IMR-90 (cell line): ENCODE measurements around the gene FBXO41. TPM values are rescaled to one million over a fixed set of nuclear protein-coding genes. Genes with fewer than 3 reads are reported as not detected.

Experiments used
- ATAC-seq: fragments of 200-7000 bp; cut with Tn5 transposase; 2 replicates; pipeline ENCODE4 v1.9.1; 2020; ENCODE audit warnings: low read depth, mild to moderate bottlenecking, moderate library complexity
- BruUV-seq: library from RNA; stranded (reverse); fragments of 400-500 nt; replicated peaks from 2 replicates; lab custom pipeline; 2021; lab: Mats Ljungman, UMichigan
- CTCF ChIA-PET: fragments of 300-600 bp; formaldehyde crosslinking; extraction: SDS; loops from one replicate; lab custom pipeline; 2021; ENCODE audit warnings: antibody characterized with exemption; lab: Yijun Ruan, JAX
- POLR2A ChIA-PET: fragments of 300-600 bp; sonication (Branson Sonifier 250); formaldehyde crosslinking; loops from one replicate; lab custom pipeline; 2022; ENCODE audit warnings: antibody characterized with exemption; ENCODE audit not compliant: unreplicated experiment; lab: Charles Lee
- DNase-seq: peaks from one replicate; pipeline ENCODE4 v3.0.0; 2013
- H2AFZ ChIP-seq: replicated peaks from 2 replicates; pipeline ENCODE3; 2013; ENCODE audit warnings: low read length, mild to moderate bottlenecking; ENCODE audit not compliant: poor library complexity
- H2AK5ac ChIP-seq: 2 replicates; pipeline ENCODE4 v1.6.1; 2013; ENCODE audit warnings: low read depth, low read length, inconsistent platforms
- H2AK9ac ChIP-seq: replicated peaks from 2 replicates; pipeline ENCODE3; 2013; ENCODE audit warnings: mild to moderate bottlenecking, low read depth, low read length, moderate library complexity; ENCODE audit not compliant: poor library complexity
- H2BK120ac ChIP-seq: 2 replicates; pipeline ENCODE4 v1.6.1; 2013; ENCODE audit warnings: low read depth, low read length, inconsistent platforms
- H2BK15ac ChIP-seq: 3 replicates; pipeline ENCODE4 v1.6.1; 2013; ENCODE audit warnings: low read depth, low read length, inconsistent platforms
- H2BK20ac ChIP-seq: 2 replicates; pipeline ENCODE4 v1.6.1; 2013; ENCODE audit warnings: low read depth, mild to moderate bottlenecking, inconsistent platforms, low read length, moderate library complexity
- H2BK5ac ChIP-seq: 2 replicates; pipeline ENCODE4 v1.6.1; 2013; ENCODE audit warnings: mild to moderate bottlenecking, low read depth, low read length, inconsistent platforms; ENCODE audit not compliant: poor library complexity, severe bottlenecking
- H3K14ac ChIP-seq: replicated peaks from 2 replicates; pipeline ENCODE4 v1.6.1; 2013; ENCODE audit warnings: low read depth, low read length, inconsistent platforms
- H3K18ac ChIP-seq: 2 replicates; pipeline ENCODE4 v1.6.1; 2013; ENCODE audit warnings: low read depth, low read length, control low read depth
- H3K23ac ChIP-seq: 2 replicates; pipeline ENCODE4 v1.6.1; 2013; ENCODE audit warnings: low read depth, low read length, inconsistent platforms
- H3K27ac ChIP-seq: 2 replicates; pipeline ENCODE4 v1.5.1; 2013; ENCODE audit warnings: mild to moderate bottlenecking, control low read depth, low read length; ENCODE audit not compliant: insufficient read depth
- H3K27me3 ChIP-seq: 2 replicates; pipeline ENCODE4 v1.6.1; 2013; ENCODE audit warnings: low read length; ENCODE audit not compliant: control insufficient read depth, insufficient read depth
- H3K36me3 ChIP-seq: 2 replicates; pipeline ENCODE4 v1.6.1; 2013; ENCODE audit warnings: low read length, mixed read lengths; ENCODE audit not compliant: control insufficient read depth, insufficient read depth
- H3K4ac ChIP-seq: 2 replicates; pipeline ENCODE4 v1.6.1; 2013; ENCODE audit warnings: low read depth, low read length, inconsistent platforms
- H3K4me1 ChIP-seq: 2 replicates; pipeline ENCODE4 v1.6.1; 2013; ENCODE audit warnings: low read length, mixed read lengths; ENCODE audit not compliant: control insufficient read depth, insufficient read depth
- H3K4me2 ChIP-seq: 2 replicates; pipeline ENCODE4 v1.6.1; 2013; ENCODE audit warnings: low read depth, mild to moderate bottlenecking, control low read depth, low read length, moderate library complexity
- H3K4me3 ChIP-seq: 2 replicates; pipeline ENCODE4 v1.5.1; 2013; ENCODE audit warnings: low read depth, mild to moderate bottlenecking, control low read depth, low read length, moderate library complexity; ENCODE audit not compliant: insufficient read depth
- H3K56ac ChIP-seq: 2 replicates; pipeline ENCODE4 v1.6.1; 2013; ENCODE audit warnings: low read length, inconsistent platforms; ENCODE audit not compliant: insufficient read depth; ENCODE audit errors: extremely low read depth
- H3K79me1 ChIP-seq, 2 experiments: 2 replicates each; pipeline ENCODE4 v1.6.1; 2013; ENCODE audit warnings: low read length in 2 of 2, inconsistent platforms in 1 of 2, low read depth in 1 of 2
- H3K9ac ChIP-seq: 2 replicates; pipeline ENCODE4 v1.6.1; 2013; ENCODE audit warnings: low read depth, low read length, control low read depth
- H3K9me1 ChIP-seq: 2 replicates; pipeline ENCODE4 v1.6.1; 2013; ENCODE audit warnings: low read length, inconsistent platforms; ENCODE audit not compliant: insufficient read depth
- H3K9me3 ChIP-seq: 2 replicates; pipeline ENCODE4 v1.6.1; 2013; ENCODE audit warnings: low read length; ENCODE audit not compliant: control insufficient read depth, insufficient read depth
- H4K20me1 ChIP-seq: 2 replicates; pipeline ENCODE4 v1.6.1; 2013; ENCODE audit warnings: low read length, inconsistent platforms; ENCODE audit not compliant: insufficient read depth
- H4K5ac ChIP-seq: 2 replicates; pipeline ENCODE4 v1.6.1; 2013; ENCODE audit warnings: mild to moderate bottlenecking, low read depth, low read length, control low read depth
- H4K8ac ChIP-seq, 2 experiments: 2 replicates each; pipeline ENCODE4 v1.6.1; 2013; ENCODE audit warnings: low read depth in 2 of 2, low read length in 2 of 2, control low read depth in 1 of 2, inconsistent platforms in 1 of 2
- H4K91ac ChIP-seq: 2 replicates; pipeline ENCODE4 v1.6.1; 2013; ENCODE audit warnings: low read depth, low read length, inconsistent platforms; ENCODE audit not compliant: insufficient read depth
- MXI1 ChIP-seq: IDR thresholded peaks from 2 replicates; pipeline ENCODE4 v1.6.1; 2012; ENCODE audit warnings: low read depth, mild to moderate bottlenecking, low read length, moderate library complexity, borderline replicate concordance
- RAD21 ChIP-seq: IDR thresholded peaks from 2 replicates; pipeline ENCODE4 v1.6.1; 2012; ENCODE audit warnings: low read length, improper control_type of control experiment
- WGBS, 2 experiments: methylation state at CpG; one replicate each; pipeline versions ENCODE4 v1.1.5 to v1.1.7; 2013; ENCODE audit warnings: missing lambda C conversion rate in 2 of 2; ENCODE audit not compliant: insufficient read length in 1 of 2; ENCODE audit errors: extremely low coverage in 2 of 2; 5-methylcytosine and 5-hydroxymethylcytosine counted together
- dilution Hi-C: fragments of 300-500 bp; cut with HindIII; formaldehyde crosslinking; loops from one replicate; pipeline ENCODE4 v1.14.3; 2018; ENCODE audit warnings: low sequenced_read_pairs; ENCODE audit not compliant: unreplicated experiment
- in situ Hi-C: fragments of 300-500 bp; cut with MboI; formaldehyde crosslinking; loops from 3 replicates; pipeline ENCODE4 v1.14.3; 2019; ENCODE audit warnings: low sequenced_read_pairs, inconsistent platforms, mixed read lengths
- intact Hi-C: fragments of 100-400 bp; cut with micrococcal nuclease; formaldehyde crosslinking; loops from 2 replicates; pipeline ENCODE4 v1.10.0; 2022
- polyA plus RNA-seq, 3 experiments: library from polyadenylated mRNA; depleted of rRNA; stranded (reverse); fragments of >200 nt; gene quantifications; 2 replicates each; pipeline ENCODE4 v1.2.3, GENCODE V29; 2012; ENCODE audit warnings: low replicate concordance in 1 of 3
- total RNA-seq: library from RNA; depleted of rRNA; stranded (reverse); fragments of >200 nt; gene quantifications from 2 replicates; pipeline ENCODE4 v1.2.3, GENCODE V29; 2012

The FBXO41 gene
- total and polyA plus RNA-seq, 2 of the 4 experiments (the other 2 are of a cell fraction), result 0.54 to 3.7 TPM

DNA sequence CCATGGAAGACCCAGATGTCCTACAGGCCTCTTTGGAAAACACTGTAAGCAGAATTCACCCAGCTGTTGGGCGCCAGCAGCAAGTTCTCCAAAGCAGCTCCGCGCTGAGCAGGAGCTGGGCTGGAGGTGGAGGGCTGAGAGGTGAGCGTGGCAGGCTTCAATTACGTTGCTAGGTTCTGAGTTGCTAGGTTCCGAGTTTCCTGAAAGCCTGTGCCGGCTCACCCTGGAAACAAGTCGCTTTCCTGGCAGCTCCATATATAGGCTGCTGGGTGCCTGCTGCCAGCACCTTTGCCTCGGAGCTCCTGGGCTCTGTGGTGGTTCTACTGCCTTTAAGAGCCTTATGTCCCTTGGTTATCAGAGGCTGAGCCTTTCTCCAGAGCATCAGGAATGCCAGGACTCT is 23.4 kb upstream of the FBXO41 start:
- no peak overlapping the region for H3K4ac ChIP-seq
- no peak overlapping the region for H4K91ac ChIP-seq
- H2BK15ac ChIP-seq, result no peak overlapping the region
- no peak overlapping the region for H3K9ac ChIP-seq
- no peak overlapping the region for H2AK5ac ChIP-seq
- no peak overlapping the region for H3K18ac ChIP-seq
- TF ChIP-seq RAD21, result no peak
- no peak for TF ChIP-seq MXI1
- in situ Hi-C loops (no loop called here), dilution Hi-C loops (no loop called here), intact Hi-C loops (no loop called here)
- ATAC-seq, result no peak
- POLR2A ChIA-PET, result no interaction called here
- H2AK9ac ChIP-seq, result no peak overlapping the region
- no peak overlapping the region for H2BK5ac ChIP-seq
- no peak overlapping the region for H4K8ac ChIP-seq
- H3K36me3 ChIP-seq, result no peaks in the 10 kb centered on the region
- H3K56ac ChIP-seq, result no peak overlapping the region
- H3K27me3 ChIP-seq, result peaks cover 10% of the 10 kb centered on the region
- no peaks in the 10 kb centered on the region for H3K79me1 ChIP-seq
- H3K4me1 ChIP-seq, result no peaks in the 10 kb centered on the region
- no peak overlapping the region for H4K5ac ChIP-seq
- no TSS peak for BruUV-seq
- no peak overlapping the region for H2AFZ ChIP-seq
- H4K20me1 ChIP-seq, result no peaks in the 10 kb centered on the region
- CTCF ChIA-PET, result no interaction called here
- H3K9me1 ChIP-seq, result no peaks in the 10 kb centered on the region
- H3K27ac ChIP-seq, result no peak overlapping the region
- WGBS, 2 experiments, result 53% methylated on average over 7 of the region's 9 CpGs; no CpG with 5 or more reads in 1 of the 2 experiments
- no peak overlapping the region for H3K4me2 ChIP-seq
- no peaks in the 10 kb centered on the region for H3K9me3 ChIP-seq
- no peak overlapping the region for H2BK120ac ChIP-seq
- no peak overlapping the region for H3K14ac ChIP-seq
- no peak overlapping the region for H3K4me3 ChIP-seq
- no peak overlapping the region for H2BK20ac ChIP-seq
- no peak for DNase-seq
- no peak overlapping the region for H3K23ac ChIP-seq
